Activated CD8-positive, alpha-beta memory T cell treated with anti-CD3 and anti-CD28 coated beads, Interleukin-2, amount 10 ng/mL, durations not matched to agents 7 days and 5 days (primary cell): Measurements from ENCODE around the gene IL17REL. TPM values are rescaled to one million over a fixed set of nuclear protein-coding genes. Genes with fewer than 3 reads are reported as not detected.
A peak's percentile ranks its signal among the peaks of the same experiment; 100 is the strongest.

Source experiments
- ATAC-seq: fragments of 150-1000 bp; cut with Tn5 transposase; one replicate; pipeline ENCODE4 v1.10.0; 2021; ENCODE audit warnings: moderate library complexity
- CTCF ChIA-PET: fragments of 350-600 bp; sonication (Branson Sonifier 250); formaldehyde crosslinking; loops from one replicate; lab custom pipeline; 2021; ENCODE audit warnings: antibody characterized with exemption; lab: Charles Lee
- DNase-seq: peaks from one replicate; pipeline ENCODE4 v3.0.0-alpha.2; 2020
- H3K27ac Mint-ChIP-seq: one replicate; pipeline ENCODE4 v1.8.0; 2021; ENCODE audit warnings: mild to moderate bottlenecking, mixed read lengths
- H3K27me3 Mint-ChIP-seq: one replicate; pipeline ENCODE4 v1.8.0; 2021; ENCODE audit warnings: mixed read lengths
- H3K36me3 Mint-ChIP-seq: one replicate; pipeline ENCODE4 v1.8.0; 2021; ENCODE audit warnings: mild to moderate bottlenecking, mixed read lengths
- H3K4me1 Mint-ChIP-seq: one replicate; pipeline ENCODE4 v1.8.0; 2021; ENCODE audit warnings: mixed read lengths
- H3K4me3 Mint-ChIP-seq: one replicate; pipeline ENCODE4 v1.8.0; 2021; ENCODE audit warnings: mild to moderate bottlenecking, moderate library complexity, mixed read lengths
- H3K9me3 Mint-ChIP-seq: one replicate; pipeline ENCODE4 v1.8.0; 2022; ENCODE audit warnings: low read depth, mixed read lengths
- total RNA-seq, 2 experiments: library from RNA; stranded (reverse); gene quantifications; one replicate each; pipeline ENCODE4 v1.2.3, GENCODE V29; 2021

IL17REL gene
- total RNA-seq, 2 experiments from 2014 or later: 0.05 TPM; not detected in 1

GRCh38 chr22:49999946-50000586, 12.5 kb downstream of the IL17REL start:
- DNase-seq (peak; percentile 39), ATAC-seq (no peak)
- Mint-ChIP-seq H3K27ac (no peak overlapping the region), H3K36me3 (no peaks in the 10 kb centered on the region), H3K9me3 (no peaks in the 10 kb centered on the region), H3K4me3 (no peak overlapping the region), H3K27me3 (peaks cover 9% of the 10 kb centered on the region), H3K4me1 (peaks cover 4% of the 10 kb centered on the region)
- CTCF ChIA-PET: interaction anchor here (1.0 kb wide), 1 partner anchor 30 kb away, joined by 3 read pairs; no protein-coding TSS in a partner anchor

- Mint-ChIP-seq H3K27ac (no peak overlapping the region), H3K9me3 (no peaks in the 10 kb centered on the region), H3K4me1 (peaks cover 2% of the 10 kb centered on the region), H3K27me3 (peaks cover 7% of the 10 kb centered on the region), H3K36me3 (no peaks in the 10 kb centered on the region), H3K4me3 (no peak overlapping the region)
- CTCF ChIA-PET: no interaction called here
- ATAC-seq (peak; percentile 53), DNase-seq (peak; percentile 40)
These were observed 13.3 kb downstream of the IL17REL start for GRCh38 chr22:49999063-49999945.

- CTCF ChIA-PET: no interaction called here
These were observed 13.9 kb downstream of the IL17REL start for GRCh38 chr22:49998718-49999062.

GRCh38 chr22:49997932-49998717, 14.4 kb downstream of the IL17REL start:
- no peaks in the 10 kb centered on the region for H3K36me3 Mint-ChIP-seq
- no peak overlapping the region for H3K27ac Mint-ChIP-seq
- peak; percentile 38 for DNase-seq
- no peak overlapping the region for H3K4me3 Mint-ChIP-seq
- no peaks in the 10 kb centered on the region for H3K9me3 Mint-ChIP-seq
- CTCF ChIA-PET: no interaction called here
- ATAC-seq: no peak
- H3K4me1 Mint-ChIP-seq: peaks cover 5% of the 10 kb centered on the region
- H3K27me3 Mint-ChIP-seq: peaks cover 6% of the 10 kb centered on the region

More at GRCh38 chr22:49998718-49999062, 13.9 kb downstream of the IL17REL start:
- peaks cover 2% of the 10 kb centered on the region for H3K4me1 Mint-ChIP-seq
- H3K4me3 Mint-ChIP-seq: no peak overlapping the region
- H3K27ac Mint-ChIP-seq: no peak overlapping the region
- H3K9me3 Mint-ChIP-seq: no peaks in the 10 kb centered on the region
- DNase-seq (no peak), ATAC-seq (no peak)
- H3K27me3 Mint-ChIP-seq: peaks cover 6% of the 10 kb centered on the region
- H3K36me3 Mint-ChIP-seq: no peaks in the 10 kb centered on the region

- no peak overlapping the region for H3K27ac Mint-ChIP-seq
These were observed 15.3 kb downstream of the IL17REL start for GRCh38 chr22:49997251-49997599.

GRCh38 chr22:49996518-49997250, 15.9 kb downstream of the IL17REL start:
- DNase-seq (peak; percentile 39), ATAC-seq (no peak)
- Mint-ChIP-seq H3K27ac (no peak overlapping the region), H3K4me3 (no peak overlapping the region), H3K4me1 (peaks cover 5% of the 10 kb centered on the region), H3K9me3 (no peaks in the 10 kb centered on the region), H3K27me3 (peaks cover 8% of the 10 kb centered on the region), H3K36me3 (no peaks in the 10 kb centered on the region)
- CTCF ChIA-PET: interaction anchor here (1.5 to 5.5 kb wide), 3 partner anchors 13 to 34 kb away, joined by 3 to 38 read pairs (median 6); no protein-coding TSS in a partner anchor

More at GRCh38 chr22:49997251-49997599, 15.3 kb downstream of the IL17REL start:
- no peaks in the 10 kb centered on the region for H3K9me3 Mint-ChIP-seq
- peak; percentile 36 for DNase-seq
- H3K4me1 Mint-ChIP-seq: peaks cover 5% of the 10 kb centered on the region
- ATAC-seq: no peak
- no peak overlapping the region for H3K4me3 Mint-ChIP-seq
- H3K36me3 Mint-ChIP-seq: no peaks in the 10 kb centered on the region
- CTCF ChIA-PET: interaction anchor here (1.5 kb wide), 1 partner anchor 17 kb away, joined by 3 read pairs; no protein-coding TSS in a partner anchor
- H3K27me3 Mint-ChIP-seq: peaks cover 2% of the 10 kb centered on the region

GRCh38 chr22:49996119-49996517, 16.4 kb downstream of the IL17REL start:
- Mint-ChIP-seq H3K36me3 (no peaks in the 10 kb centered on the region), H3K4me1 (peaks cover 5% of the 10 kb centered on the region), H3K4me3 (no peak overlapping the region), H3K9me3 (no peaks in the 10 kb centered on the region), H3K27ac (no peak overlapping the region), H3K27me3 (peaks cover 9% of the 10 kb centered on the region)
- ATAC-seq (no peak), DNase-seq (no peak)
- CTCF ChIA-PET: interaction anchor here (1.2 to 5.5 kb wide), 4 partner anchors 13 to 34 kb away, joined by 3 to 38 read pairs (median 6); no protein-coding TSS in a partner anchor

GRCh38 chr22:49995361-49996118, 17.0 kb downstream of the IL17REL start:
- Mint-ChIP-seq H3K9me3 (no peaks in the 10 kb centered on the region), H3K4me1 (peaks cover 5% of the 10 kb centered on the region), H3K27me3 (peaks cover 9% of the 10 kb centered on the region), H3K4me3 (no peak overlapping the region), H3K27ac (no peak overlapping the region), H3K36me3 (no peaks in the 10 kb centered on the region)
- CTCF ChIA-PET: interaction anchor here (1.1 to 5.5 kb wide), 4 partner anchors 10 to 35 kb away, joined by 3 to 38 read pairs (median 6); no protein-coding TSS in a partner anchor
- DNase-seq (no peak), ATAC-seq (no peak)

- CTCF ChIA-PET: interaction anchor here (1.1 to 5.5 kb wide), 5 partner anchors 10 to 64 kb away, joined by 3 to 38 read pairs (median 6); no protein-coding TSS in a partner anchor
- no peak for DNase-seq
- H3K36me3 Mint-ChIP-seq: no peaks in the 10 kb centered on the region
- peaks cover 5% of the 10 kb centered on the region for H3K4me1 Mint-ChIP-seq
- H3K27me3 Mint-ChIP-seq: peaks cover 9% of the 10 kb centered on the region
- no peaks in the 10 kb centered on the region for H3K9me3 Mint-ChIP-seq
- no peak overlapping the region for H3K4me3 Mint-ChIP-seq
- ATAC-seq: no peak
- no peak overlapping the region for H3K27ac Mint-ChIP-seq
These were observed 17.6 kb downstream of the IL17REL start for GRCh38 chr22:49995041-49995360.

GRCh38 chr22:49994361-49995040, 18.1 kb downstream of the IL17REL start:
- ATAC-seq (no peak), DNase-seq (no peak)
- H3K27ac Mint-ChIP-seq: no peak overlapping the region
- no peaks in the 10 kb centered on the region for H3K36me3 Mint-ChIP-seq
- no peak overlapping the region for H3K4me3 Mint-ChIP-seq
- H3K27me3 Mint-ChIP-seq: peaks cover 9% of the 10 kb centered on the region
- CTCF ChIA-PET: interaction anchor here (0.9 to 5.5 kb wide), 10 partner anchors 9 to 227 kb away, joined by 3 to 38 read pairs (median 6); no protein-coding TSS in a partner anchor
- no peaks in the 10 kb centered on the region for H3K9me3 Mint-ChIP-seq
- peaks cover 5% of the 10 kb centered on the region for H3K4me1 Mint-ChIP-seq

GRCh38 chr22:49993649-49994360, 18.8 kb downstream of the IL17REL start:
- CTCF ChIA-PET: interaction anchor here (0.8 to 5.5 kb wide), 9 partner anchors 18 to 226 kb away, joined by 3 to 38 read pairs (median 5); no protein-coding TSS in a partner anchor
- Mint-ChIP-seq H3K9me3 (no peaks in the 10 kb centered on the region), H3K4me3 (no peak overlapping the region), H3K27me3 (peaks cover 9% of the 10 kb centered on the region), H3K4me1 (peaks cover 5% of the 10 kb centered on the region), H3K27ac (no peak overlapping the region), H3K36me3 (no peaks in the 10 kb centered on the region)
- ATAC-seq (no peak), DNase-seq (no peak)
